Measurements from ENCODE around the gene CCL4.
A peak's percentile ranks its signal among the peaks of the same experiment; 100 is the strongest.

CCL4 gene

DNA sequence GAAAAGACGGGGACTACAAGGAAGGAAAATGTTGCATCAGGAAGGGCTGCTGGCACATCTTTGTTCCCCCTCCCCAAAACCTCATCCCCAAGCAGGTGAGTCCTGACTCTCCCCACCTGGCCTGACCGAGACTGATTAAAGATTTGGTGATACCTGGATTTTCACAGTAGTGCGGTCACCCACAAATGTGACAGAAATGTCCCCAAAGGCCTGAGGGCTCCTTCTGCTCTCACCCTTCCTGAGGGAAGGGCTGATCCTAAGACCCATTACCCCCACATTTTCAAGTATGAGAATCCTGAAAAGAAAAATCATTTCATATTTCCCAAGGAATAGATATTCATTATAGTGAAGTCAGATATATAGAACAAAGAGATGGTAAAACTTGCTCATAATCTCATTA lies 44.0 kb downstream of the CCL4 start:
- TF ChIP-seq, protein P1, sequence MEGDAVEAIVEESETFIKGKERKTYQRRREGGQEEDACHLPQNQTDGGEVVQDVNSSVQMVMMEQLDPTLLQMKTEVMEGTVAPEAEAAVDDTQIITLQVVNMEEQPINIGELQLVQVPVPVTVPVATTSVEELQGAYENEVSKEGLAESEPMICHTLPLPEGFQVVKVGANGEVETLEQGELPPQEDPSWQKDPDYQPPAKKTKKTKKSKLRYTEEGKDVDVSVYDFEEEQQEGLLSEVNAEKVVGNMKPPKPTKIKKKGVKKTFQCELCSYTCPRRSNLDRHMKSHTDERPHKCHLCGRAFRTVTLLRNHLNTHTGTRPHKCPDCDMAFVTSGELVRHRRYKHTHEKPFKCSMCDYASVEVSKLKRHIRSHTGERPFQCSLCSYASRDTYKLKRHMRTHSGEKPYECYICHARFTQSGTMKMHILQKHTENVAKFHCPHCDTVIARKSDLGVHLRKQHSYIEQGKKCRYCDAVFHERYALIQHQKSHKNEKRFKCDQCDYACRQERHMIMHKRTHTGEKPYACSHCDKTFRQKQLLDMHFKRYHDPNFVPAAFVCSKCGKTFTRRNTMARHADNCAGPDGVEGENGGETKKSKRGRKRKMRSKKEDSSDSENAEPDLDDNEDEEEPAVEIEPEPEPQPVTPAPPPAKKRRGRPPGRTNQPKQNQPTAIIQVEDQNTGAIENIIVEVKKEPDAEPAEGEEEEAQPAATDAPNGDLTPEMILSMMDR (IDR thresholded peaks at IDR 0.05; ENCODE audit: insufficient read depth, missing control alignments), result no peak
- FAIRE-seq, result no peak
- DNase-seq (ENCODE audit: insufficient read length, low spot score), result no peak

DNA sequence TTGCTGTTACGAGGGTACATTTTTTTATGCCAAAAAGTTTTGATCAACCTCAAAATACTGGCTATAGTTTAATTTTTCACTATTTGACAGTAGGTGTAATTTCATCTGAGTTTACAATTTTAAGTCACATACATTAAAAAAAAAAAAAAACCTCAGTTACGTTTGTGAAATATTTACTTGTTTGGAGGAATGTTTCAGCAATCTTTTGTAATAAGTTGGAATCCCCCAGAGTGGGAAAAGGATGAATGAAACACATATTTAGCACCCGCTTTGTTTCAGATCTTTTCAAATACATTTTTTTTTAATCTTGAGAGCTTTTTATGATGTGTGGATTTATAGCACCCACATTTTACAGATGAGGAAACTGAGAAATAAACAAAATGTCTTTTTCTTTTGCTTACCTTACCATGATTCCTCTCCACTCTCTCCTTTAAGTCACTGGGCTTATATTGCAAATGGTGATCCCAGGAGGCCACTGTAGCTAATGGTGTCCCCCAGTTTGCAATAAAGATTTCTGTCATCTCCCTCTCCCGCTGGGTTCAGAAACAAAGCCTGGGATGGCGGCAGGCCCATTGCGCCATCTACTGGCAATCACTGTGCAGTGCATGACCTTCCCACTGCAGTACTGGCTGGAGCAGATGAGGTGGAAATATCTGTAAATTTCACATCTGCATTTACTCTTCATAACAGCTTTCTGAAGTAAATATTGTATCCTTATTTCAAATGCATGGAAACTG lies 45.1 kb downstream of the CCL4 start:
- DNase-seq (ENCODE audit: insufficient read length, low spot score) (peak; percentile 48), FAIRE-seq (no peak)
- TF ChIP-seq, protein P1 (IDR thresholded peaks at IDR 0.05; ENCODE audit: insufficient read depth, missing control alignments), result peak; percentile 100

DNA sequence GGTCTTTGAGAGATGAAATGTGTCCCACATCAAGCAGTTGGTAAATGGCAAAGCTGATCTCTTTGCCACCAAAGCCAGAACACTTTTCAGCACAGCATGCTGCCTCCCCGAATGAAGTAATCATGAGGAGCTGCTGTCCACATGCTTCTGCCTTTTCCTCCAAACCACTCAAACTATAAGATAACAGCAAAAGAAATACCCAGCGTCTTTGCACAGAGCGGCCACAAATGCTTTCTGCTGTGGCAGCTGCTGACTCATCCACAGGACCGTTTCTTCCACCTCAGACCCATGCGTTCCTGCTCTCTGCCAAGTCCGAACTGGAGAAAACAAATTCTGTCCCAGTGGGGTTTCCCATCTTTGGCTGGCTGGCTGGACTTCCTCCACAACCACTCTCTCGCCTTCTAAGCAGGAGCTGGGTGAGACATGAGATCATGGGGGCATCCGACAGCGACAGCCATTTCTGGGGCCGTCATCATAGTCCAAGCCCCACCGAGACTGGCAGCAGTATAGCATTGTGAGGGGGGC lies 45.7 kb downstream of the CCL4 start:
- TF ChIP-seq, protein P1 (IDR thresholded peaks at IDR 0.05; ENCODE audit: insufficient read depth, missing control alignments), result no peak
- DNase-seq (ENCODE audit: insufficient read length, low spot score) (no peak), FAIRE-seq (no peak)

DNA sequence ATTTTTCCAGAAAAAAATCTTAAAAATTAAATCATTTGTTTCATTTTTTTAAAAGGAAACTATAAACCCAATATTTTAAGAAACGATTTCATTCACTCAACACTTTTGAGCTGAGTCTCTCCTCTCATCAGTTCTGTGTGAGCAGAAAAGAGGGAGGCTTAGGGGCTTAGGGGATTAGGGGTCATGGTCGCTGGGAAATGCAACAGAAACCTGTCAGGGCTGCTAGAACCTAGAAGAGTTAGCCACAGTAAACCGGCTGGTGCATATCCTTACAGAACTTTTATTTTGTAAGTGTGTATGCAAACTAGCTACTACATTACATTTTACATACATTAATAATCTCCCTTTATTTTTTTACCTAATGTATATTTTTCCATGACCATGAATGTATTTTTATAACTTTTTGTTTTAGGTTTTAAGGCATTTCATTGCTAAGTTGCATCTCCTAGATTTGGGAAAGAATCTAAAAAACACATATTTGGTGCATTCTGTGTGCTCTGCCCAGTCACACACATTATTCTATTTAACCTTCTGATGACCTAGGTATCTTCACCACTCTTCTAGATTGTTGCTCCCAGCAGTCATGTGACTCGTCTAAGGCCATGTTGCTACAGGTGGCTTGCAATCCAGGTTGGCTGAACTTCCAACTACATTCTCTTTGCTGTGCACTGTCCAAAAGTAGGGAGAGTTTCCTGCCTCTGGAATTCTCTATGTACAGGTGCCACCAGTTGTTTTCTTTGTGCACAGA lies 48.4 kb downstream of the CCL4 start:
- FAIRE-seq (no peak), DNase-seq (ENCODE audit: insufficient read length, low spot score) (no peak)
- TF ChIP-seq, protein P1 (IDR thresholded peaks at IDR 0.05; ENCODE audit: insufficient read depth, missing control alignments), result no peak

DNA sequence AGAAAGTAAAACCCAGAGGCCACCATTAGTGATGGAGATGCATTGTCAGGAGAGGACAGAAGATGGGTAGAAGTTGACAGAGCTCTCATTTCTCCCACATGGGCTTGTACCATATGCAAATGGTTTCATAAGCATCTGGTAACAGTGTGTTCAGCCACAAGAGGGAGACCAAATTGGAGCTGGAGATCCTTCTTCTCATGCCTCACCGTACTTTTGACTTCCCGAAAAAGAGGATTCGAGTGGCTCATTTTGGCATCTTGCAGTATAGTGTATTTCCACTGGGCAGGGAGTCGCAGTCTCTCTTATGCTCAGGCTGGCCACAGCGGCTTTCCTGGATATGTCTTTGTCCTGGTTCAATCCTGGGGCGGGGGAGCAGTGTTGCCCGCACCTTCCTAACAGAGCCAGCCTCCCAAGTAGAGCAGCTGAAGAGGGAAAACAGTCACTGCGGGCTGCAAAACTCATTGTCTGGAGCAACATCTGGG lies 49.1 kb downstream of the CCL4 start:
- TF ChIP-seq, protein P1 (IDR thresholded peaks at IDR 0.05; ENCODE audit: insufficient read depth, missing control alignments), result no peak
- DNase-seq (ENCODE audit: insufficient read length, low spot score) (no peak), FAIRE-seq (no peak)

DNA sequence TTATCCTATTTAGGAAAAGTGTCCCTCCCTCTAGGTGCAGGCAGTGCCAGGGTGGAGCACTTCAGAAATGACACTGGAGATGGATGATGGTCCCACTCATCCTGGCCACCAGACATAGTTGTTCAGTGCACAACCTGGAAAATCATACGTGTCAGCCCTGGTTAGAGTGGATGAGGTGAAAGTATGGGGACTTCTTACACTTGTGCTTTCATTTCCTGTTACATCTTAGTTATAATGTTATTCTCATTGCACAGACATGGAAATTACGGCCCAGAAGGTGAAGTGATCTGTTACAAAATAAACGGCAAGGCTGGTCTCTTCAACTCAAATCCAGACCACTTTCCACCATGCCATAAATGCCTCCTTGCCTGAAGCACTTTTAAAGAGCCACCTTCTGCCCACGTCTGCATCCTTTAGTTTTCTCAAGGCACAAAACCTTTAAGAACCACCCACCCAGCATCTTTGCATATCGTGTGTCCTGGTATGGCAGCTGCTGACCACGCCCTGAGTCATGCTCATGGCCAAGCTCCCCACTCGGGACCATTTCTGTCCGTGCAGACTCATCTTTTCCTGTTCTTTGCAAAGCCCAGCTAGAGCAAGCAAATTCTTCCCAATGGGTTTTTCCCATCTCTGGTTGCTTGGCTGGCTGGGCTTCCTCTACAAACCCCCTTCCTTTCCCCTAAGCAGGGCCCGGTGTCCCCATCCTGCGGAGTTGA lies 50.4 kb downstream of the CCL4 start:
- TF ChIP-seq, protein P1 (IDR thresholded peaks at IDR 0.05; ENCODE audit: insufficient read depth, missing control alignments), result no peak
- DNase-seq (ENCODE audit: insufficient read length, low spot score), result no peak
- no peak for FAIRE-seq
